ENCODE measurements around the gene OSGEP. TPM values are rescaled to one million over a fixed set of nuclear protein-coding genes. Genes with fewer than 3 reads are reported as not detected.

Gene OSGEP
- total RNA-seq, 6 donors from 2014 or later = 31.7 to 58.8 (median 48.1) TPM

DNA sequence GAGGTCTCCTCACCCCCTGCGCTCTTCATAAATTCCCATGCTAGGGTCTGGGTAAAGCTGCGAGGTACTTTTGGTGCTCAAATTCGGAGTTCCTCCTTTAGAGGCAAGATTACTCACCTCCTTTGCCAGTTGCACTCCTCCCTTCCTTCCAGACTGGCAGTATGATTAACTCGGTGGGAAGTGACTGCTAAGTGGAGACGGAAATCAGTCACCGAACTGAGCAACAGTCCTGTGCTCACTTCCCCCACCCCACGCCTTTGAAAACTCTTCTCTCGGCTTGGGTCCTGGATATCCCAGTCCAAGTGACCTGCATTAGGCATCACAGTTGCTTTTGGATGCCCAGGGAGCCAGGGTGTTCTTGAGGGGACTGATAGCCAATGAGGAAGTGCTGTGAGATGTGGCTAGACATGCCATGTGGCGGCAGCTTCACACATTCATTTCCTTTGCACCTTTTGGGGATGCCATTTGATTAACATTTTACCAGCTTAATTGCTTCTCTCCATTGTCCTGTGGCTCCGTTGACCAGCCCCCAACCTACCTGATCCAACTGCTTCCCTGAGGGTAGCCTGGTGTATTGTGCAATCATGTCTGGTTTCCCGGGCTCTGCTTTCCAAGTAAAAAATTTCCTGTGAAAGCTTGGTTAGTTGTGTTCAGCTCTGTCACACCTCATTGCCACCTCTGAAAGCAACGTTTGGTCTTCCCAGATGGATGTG is 15.4 kb upstream of the OSGEP start:
- peak; percentile 80 to 88 for ATAC-seq (ENCODE audit: low FRiP score in 2 of 2)
- DNase-seq = peak in 1 of 2 donors; percentile 73
- WGBS, 2 donors = 0 to 1% methylated on average over 12 of the region's 12 CpGs

DNA sequence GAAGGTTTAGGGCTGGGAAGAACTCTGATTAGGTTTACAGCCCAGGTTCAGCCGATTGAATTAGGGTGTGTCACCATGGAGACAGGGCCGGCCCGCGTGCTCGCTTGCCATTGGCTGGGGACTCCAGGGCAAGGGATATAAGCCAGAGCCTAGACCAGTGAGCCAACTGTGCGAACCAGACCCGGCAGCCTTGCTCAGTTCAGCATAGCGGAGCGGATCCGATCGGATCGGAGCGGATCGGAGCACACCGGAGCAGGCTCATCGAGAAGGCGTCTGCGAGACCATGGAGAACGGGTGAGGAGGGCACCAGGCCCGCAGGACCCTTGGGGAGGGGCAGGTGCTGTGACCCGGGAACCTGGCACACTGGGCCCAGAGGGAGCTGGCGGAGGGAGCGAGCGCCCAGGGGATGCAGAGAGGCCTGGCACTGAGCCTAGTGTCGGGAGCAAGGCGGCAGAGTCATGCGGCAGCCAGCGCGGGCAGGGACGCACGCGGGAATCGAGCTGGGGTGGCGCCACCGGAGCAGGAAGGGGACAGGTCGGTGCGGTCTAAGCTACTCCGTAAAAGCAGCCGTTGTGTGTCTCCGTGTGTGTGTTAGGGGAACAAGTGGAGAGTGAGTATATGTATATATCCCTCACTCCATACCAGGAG is 14.8 kb upstream of the OSGEP start, which contains the start of gene PNP:
PNP (plus strand) TSS at position 165 of the 648 bp plus-strand sequence; CDS start at position 284, 119 bp downstream.
- peak; percentile 93 to 94 for DNase-seq
- WGBS, 2 donors = 0 to 1% methylated on average over 17 to 36 of the region's 40 CpGs

More for the DNA sequence above, 15.4 kb upstream of the OSGEP start:
- Histone ChIP-seq H3K27ac (peak overlapping the region; percentile 88 to 97 (median 94)), H3K9me3 (no peaks in the 10 kb centered on the region), H3K27me3 (no peaks in the 10 kb centered on the region), H3K36me3 (peaks cover 0 to 30% (median 22%) of the 10 kb centered on the region in 4 donors), H3K4me1 (peaks cover 14 to 33% (median 22%) of the 10 kb centered on the region in 4 donors), H3K4me3 (peak overlapping the region; percentile 63 to 92 (median 88))
- TF ChIP-seq POLR2A (IDR thresholded peaks at IDR 0.05) (no peak), EP300 (IDR thresholded peaks at IDR 0.05) (peak in 1 of 4 donors; percentile 12), POLR2AphosphoS5 (IDR thresholded peaks at IDR 0.05) (peak; percentile 26 to 55)

DNA sequence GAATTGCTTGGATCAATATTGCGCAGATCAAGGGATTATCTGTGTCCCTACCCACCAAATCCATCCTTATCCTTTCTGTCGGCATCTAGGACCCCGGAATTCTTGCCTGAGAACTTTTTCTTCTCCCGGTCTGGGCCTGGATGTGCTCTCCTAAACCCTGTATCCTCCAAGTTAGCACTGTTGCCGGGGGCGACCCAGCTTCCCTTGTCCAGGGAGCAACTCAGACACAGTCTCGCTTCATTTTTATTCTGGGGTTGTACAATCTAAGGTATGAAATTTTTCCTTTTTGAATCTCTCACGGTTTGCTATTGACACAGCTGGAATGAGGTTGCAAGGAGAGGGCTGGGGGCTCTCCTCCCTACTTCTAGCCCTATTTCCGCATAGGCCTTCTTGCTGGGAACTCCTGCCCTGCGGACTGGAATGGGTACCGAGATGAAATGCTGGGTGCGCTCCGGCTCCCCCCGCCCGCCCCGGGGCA is 14.2 kb upstream of the OSGEP start:
- Histone ChIP-seq H3K9me3 (no peaks in the 10 kb centered on the region), H3K4me3 (peak overlapping the region; percentile 63 to 92 (median 88)), H3K36me3 (peaks cover 0 to 17% (median 10%) of the 10 kb centered on the region in 4 donors), H3K27me3 (no peaks in the 10 kb centered on the region), H3K4me1 (peaks cover 14 to 33% (median 22%) of the 10 kb centered on the region in 4 donors), H3K27ac (peak overlapping the region; percentile 88 to 97 (median 94))
- TF ChIP-seq EP300 (IDR thresholded peaks at IDR 0.05) = no peak
- TF ChIP-seq POLR2A (IDR thresholded peaks at IDR 0.05) = no peak
- TF ChIP-seq, protein P1, sequence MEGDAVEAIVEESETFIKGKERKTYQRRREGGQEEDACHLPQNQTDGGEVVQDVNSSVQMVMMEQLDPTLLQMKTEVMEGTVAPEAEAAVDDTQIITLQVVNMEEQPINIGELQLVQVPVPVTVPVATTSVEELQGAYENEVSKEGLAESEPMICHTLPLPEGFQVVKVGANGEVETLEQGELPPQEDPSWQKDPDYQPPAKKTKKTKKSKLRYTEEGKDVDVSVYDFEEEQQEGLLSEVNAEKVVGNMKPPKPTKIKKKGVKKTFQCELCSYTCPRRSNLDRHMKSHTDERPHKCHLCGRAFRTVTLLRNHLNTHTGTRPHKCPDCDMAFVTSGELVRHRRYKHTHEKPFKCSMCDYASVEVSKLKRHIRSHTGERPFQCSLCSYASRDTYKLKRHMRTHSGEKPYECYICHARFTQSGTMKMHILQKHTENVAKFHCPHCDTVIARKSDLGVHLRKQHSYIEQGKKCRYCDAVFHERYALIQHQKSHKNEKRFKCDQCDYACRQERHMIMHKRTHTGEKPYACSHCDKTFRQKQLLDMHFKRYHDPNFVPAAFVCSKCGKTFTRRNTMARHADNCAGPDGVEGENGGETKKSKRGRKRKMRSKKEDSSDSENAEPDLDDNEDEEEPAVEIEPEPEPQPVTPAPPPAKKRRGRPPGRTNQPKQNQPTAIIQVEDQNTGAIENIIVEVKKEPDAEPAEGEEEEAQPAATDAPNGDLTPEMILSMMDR (IDR thresholded peaks at IDR 0.05) = no peak
- no peak for TF ChIP-seq POLR2AphosphoS5 (IDR thresholded peaks at IDR 0.05)
- ATAC-seq (ENCODE audit: low FRiP score in 2 of 2) (no peak), DNase-seq (no peak)
- 30 to 31% methylated on average over 15 to 16 of the region's 16 CpGs for WGBS, 2 donors

More for the DNA sequence above, 14.8 kb upstream of the OSGEP start, which contains the start of gene PNP:
- Histone ChIP-seq H3K4me3 (peak within 1 kb of the TSS; percentile 63 to 92 (median 88)), H3K9me3 (no peaks in the 10 kb centered on the region), H3K27me3 (no peaks in the 10 kb centered on the region), H3K4me1 (peaks cover 14 to 33% (median 22%) of the 10 kb centered on the region in 4 donors), H3K36me3 (peaks cover 0 to 23% (median 15%) of the 10 kb centered on the region in 4 donors), H3K27ac (peak within 1 kb of the TSS; percentile 88 to 97 (median 94))
- TF ChIP-seq EP300 (IDR thresholded peaks at IDR 0.05) = peak in 1 of 4 donors; percentile 16
- TF ChIP-seq, protein P1 (IDR thresholded peaks at IDR 0.05) = peak in 2 of 6 experiments; percentile 8 to 16
- peak; percentile 99 to 100 for TF ChIP-seq POLR2AphosphoS5 (IDR thresholded peaks at IDR 0.05)
- peak; percentile 75 to 98 (median 93) for TF ChIP-seq POLR2A (IDR thresholded peaks at IDR 0.05)
- peak; percentile 97 to 98 for ATAC-seq (ENCODE audit: low FRiP score in 2 of 2)

DNA sequence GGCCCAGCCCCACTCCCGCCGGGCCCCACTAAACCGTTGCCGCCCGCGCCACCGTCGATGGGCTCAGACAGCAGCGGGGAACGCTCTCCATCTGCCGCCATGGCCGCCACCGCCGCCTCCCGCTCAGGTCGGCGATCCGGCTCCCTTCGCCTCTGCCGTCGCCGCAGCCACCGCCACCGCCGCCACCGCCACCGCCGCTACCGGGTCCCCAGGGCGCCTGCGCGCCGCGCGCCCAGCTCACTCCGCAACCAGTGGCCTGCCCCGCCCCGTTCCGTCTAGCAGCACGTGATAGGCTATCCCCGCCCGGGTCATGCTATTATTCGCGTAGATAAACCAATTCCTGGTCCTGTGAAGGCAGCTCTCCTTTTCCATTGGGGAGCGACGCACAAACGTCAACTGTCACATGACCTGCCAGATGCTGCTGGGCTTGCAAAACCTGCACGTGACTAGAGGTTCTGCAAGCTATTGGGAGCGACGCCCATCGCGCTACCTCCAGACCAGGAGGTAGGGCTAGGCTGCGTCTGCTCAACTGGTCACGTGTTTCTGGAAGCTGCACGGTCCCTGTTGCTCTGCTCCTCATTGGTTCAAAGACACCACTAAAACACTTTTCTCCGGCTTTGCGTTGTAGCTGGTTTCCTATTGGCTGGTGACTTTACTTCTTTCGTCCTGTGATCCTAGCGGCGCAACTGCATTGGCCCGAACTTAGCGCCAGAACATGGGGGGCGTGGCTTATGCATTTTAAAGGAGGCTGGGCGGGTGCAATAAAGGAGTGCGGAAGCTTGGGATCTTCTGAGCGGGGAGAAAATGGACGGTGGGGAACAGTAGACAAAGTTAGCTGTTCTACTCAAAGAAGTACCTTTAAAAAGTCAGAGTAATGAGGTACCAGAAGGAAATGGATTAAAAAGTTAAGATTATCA is 6.9 kb upstream of the OSGEP start, which contains the start of gene PIP4P1:
PIP4P1 (minus strand) TSS at position 210 of the 917 bp plus-strand sequence; CDS start at position 101, 109 bp downstream.
- DNase-seq = peak; percentile 99 to 100
- WGBS, 2 donors = 1% methylated on average over 29 to 46 of the region's 67 CpGs
- ATAC-seq (ENCODE audit: low FRiP score in 2 of 2) = peak; percentile 98 to 99

More for the DNA sequence above, 6.9 kb upstream of the OSGEP start, which contains the start of gene PIP4P1:
- H3K4me1 ChIP-seq = peaks cover 13 to 41% (median 26%) of the 10 kb centered on the region in 4 donors
- H3K27me3 ChIP-seq = no peaks in the 10 kb centered on the region
- H3K9me3 ChIP-seq = no peaks in the 10 kb centered on the region
- H3K27ac ChIP-seq = peak within 1 kb of the TSS; percentile 86 to 99 (median 96)
- H3K36me3 ChIP-seq = peaks cover 8 to 36% (median 30%) of the 10 kb centered on the region in 4 donors
- TF ChIP-seq POLR2A (IDR thresholded peaks at IDR 0.05) (peak in 3 of 4 donors; percentile 91 to 96 (median 92)), EP300 (IDR thresholded peaks at IDR 0.05) (peak in 1 of 4 donors; percentile 59), POLR2AphosphoS5 (IDR thresholded peaks at IDR 0.05) (peak; percentile 83 to 87)
- TF ChIP-seq, protein P1 (IDR thresholded peaks at IDR 0.05) = peak in 4 of 6 experiments; percentile 11 to 22 (median 16)
- peak within 1 kb of the TSS; percentile 80 to 98 (median 92) for H3K4me3 ChIP-seq
